ENCODE measurements around the gene ARHGAP26.

The ARHGAP26 gene

DNA sequence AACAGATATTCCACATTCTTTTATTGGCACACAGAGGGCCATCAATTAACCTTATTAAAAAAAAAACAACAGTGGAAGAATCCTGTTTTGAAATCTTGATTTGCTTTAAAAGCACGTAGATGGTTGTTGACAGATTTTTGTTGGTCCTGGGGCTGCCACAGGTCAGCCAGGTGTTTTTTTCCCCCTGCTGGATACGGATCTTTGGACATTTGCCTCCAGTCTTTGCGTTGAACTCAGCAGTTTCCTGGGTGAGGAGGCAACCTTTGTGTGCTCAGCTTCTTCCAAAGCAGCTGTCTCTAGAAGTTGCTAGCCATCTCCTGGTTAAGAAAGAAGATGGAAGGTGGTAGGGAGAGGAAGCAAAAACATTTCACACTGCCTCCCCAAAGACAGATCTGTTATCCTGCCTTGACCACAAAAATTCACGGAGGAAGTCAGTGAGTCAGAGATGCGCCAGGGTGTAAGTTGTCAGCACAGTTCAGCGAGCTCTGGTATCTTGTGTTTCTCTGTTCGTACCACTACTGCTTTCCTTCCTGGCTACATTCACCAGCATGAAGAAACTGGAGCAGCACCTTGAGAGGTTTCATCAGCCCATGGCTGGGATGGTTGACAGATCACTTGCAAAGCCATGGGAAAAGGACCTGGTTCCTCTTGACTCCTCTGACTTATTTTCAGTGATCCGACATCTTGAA is 207.3 kb downstream of the ARHGAP26 start:
- H3K4me1 ChIP-seq (ENCODE audit: control insufficient read depth, insufficient read depth, low read depth, low read length) = peaks cover 14% of the 10 kb centered on the region
- H3K23ac ChIP-seq (ENCODE audit: low read length in 2 of 2) = no peak overlapping the region
- H3K27me3 ChIP-seq (ENCODE audit: control insufficient read depth in 1 of 2, insufficient read depth in 1 of 2, low read length in 2 of 2) = no peaks in the 10 kb centered on the region
- peak overlapping the region; percentile 4 to 60 for H2BK12ac ChIP-seq (ENCODE audit: low read length in 2 of 2)
- H3K36me3 ChIP-seq (ENCODE audit: control insufficient read depth in 1 of 2, insufficient read depth in 2 of 2, low read depth in 1 of 2, low read length in 2 of 2) = no peaks in the 10 kb centered on the region
- H3K9me3 ChIP-seq (ENCODE audit: control insufficient read depth, low read length) = no peaks in the 10 kb centered on the region
- H3K27ac ChIP-seq (ENCODE audit: low read length, poor library complexity, severe bottlenecking) = peak overlapping the region; percentile 94
- H2AK5ac ChIP-seq (ENCODE audit: low read length, severe bottlenecking) = no peak overlapping the region
- peaks cover 10% of the 10 kb centered on the region for H3K79me1 ChIP-seq (replicated peaks; ENCODE audit: low read length, poor library complexity, severe bottlenecking)
- peak overlapping the region in 1 of 2 experiments; percentile 17 for H3K4ac ChIP-seq (ENCODE audit: low read depth in 1 of 2, low read length in 2 of 2)
- H3K18ac ChIP-seq (ENCODE audit: low read depth in 1 of 2, low read length in 2 of 2) = peak overlapping the region; percentile 59 to 85
- H4K91ac ChIP-seq (ENCODE audit: low read length) = no peak overlapping the region
- peak overlapping the region; percentile 70 for H4K8ac ChIP-seq (ENCODE audit: low read length)
- peak; percentile 93 for DNase-seq
- H3K9ac ChIP-seq (ENCODE audit: low read length) = no peak overlapping the region
- no peak overlapping the region for H2AFZ ChIP-seq (ENCODE audit: low read depth, low read length)
- H2BK15ac ChIP-seq (ENCODE audit: low read depth, poor library complexity, severe bottlenecking) = no peak overlapping the region
- H3K4me3 ChIP-seq (ENCODE audit: insufficient read depth in 1 of 2, low read depth in 1 of 2, low read length in 2 of 2) = no peak overlapping the region
- 28% methylated on average over 8 of the region's 8 CpGs for WGBS
- H2BK120ac ChIP-seq (ENCODE audit: low read depth, low read length) = peak overlapping the region; percentile 22
- H2BK5ac ChIP-seq (ENCODE audit: low read depth, low read length, poor library complexity, severe bottlenecking) = peak overlapping the region; percentile 0
- no peak overlapping the region for H3K14ac ChIP-seq (ENCODE audit: low read length in 2 of 2)
- peak overlapping the region; percentile 49 for H3K4me2 ChIP-seq (ENCODE audit: low read length, poor library complexity, severe bottlenecking)

DNA sequence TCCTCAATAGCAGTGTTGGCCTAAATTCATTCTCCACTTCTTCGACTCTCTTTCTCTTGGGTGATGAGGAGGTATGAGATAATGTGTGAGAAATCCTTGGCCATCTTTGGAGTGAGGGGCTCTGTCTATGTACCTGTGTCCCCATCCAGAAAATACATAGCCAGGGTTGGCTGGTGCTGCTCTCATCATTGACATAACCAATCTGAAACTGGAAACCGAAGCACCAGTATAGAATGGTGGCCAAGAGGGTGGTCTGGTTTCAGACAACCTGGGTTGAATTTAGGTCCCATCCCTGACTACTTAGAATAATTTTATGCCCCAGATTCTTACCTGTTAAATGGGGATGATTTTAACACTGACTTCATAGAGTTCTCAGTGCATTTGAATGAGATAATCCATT is 208.1 kb downstream of the ARHGAP26 start:
- Histone ChIP-seq H4K91ac (ENCODE audit: low read length) (peak overlapping the region; percentile 5), H2AFZ (ENCODE audit: low read depth, low read length) (no peak overlapping the region), H3K14ac (ENCODE audit: low read length in 2 of 2) (no peak overlapping the region), H4K8ac (ENCODE audit: low read length) (peak overlapping the region; percentile 16), H2BK120ac (ENCODE audit: low read depth, low read length) (no peak overlapping the region), H3K9me3 (ENCODE audit: control insufficient read depth, low read length) (no peaks in the 10 kb centered on the region), H3K79me1 (replicated peaks; ENCODE audit: low read length, poor library complexity, severe bottlenecking) (peaks cover 10% of the 10 kb centered on the region), H3K27ac (ENCODE audit: low read length, poor library complexity, severe bottlenecking) (peak overlapping the region; percentile 94), H3K4ac (ENCODE audit: low read depth in 1 of 2, low read length in 2 of 2) (peak overlapping the region in 1 of 2 experiments; percentile 63), H3K9ac (ENCODE audit: low read length) (no peak overlapping the region), H3K27me3 (ENCODE audit: control insufficient read depth in 1 of 2, insufficient read depth in 1 of 2, low read length in 2 of 2) (no peaks in the 10 kb centered on the region), H3K4me1 (ENCODE audit: control insufficient read depth, insufficient read depth, low read depth, low read length) (peaks cover 18% of the 10 kb centered on the region), H3K23ac (ENCODE audit: low read length in 2 of 2) (no peak overlapping the region), H2BK12ac (ENCODE audit: low read length in 2 of 2) (peak overlapping the region; percentile 44 to 89), H3K36me3 (ENCODE audit: control insufficient read depth in 1 of 2, insufficient read depth in 2 of 2, low read depth in 1 of 2, low read length in 2 of 2) (no peaks in the 10 kb centered on the region), H3K18ac (ENCODE audit: low read depth in 1 of 2, low read length in 2 of 2) (peak overlapping the region in 1 of 2 experiments; percentile 59), H3K4me2 (ENCODE audit: low read length, poor library complexity, severe bottlenecking) (no peak overlapping the region), H2BK5ac (ENCODE audit: low read depth, low read length, poor library complexity, severe bottlenecking) (peak overlapping the region; percentile 0), H2AK5ac (ENCODE audit: low read length, severe bottlenecking) (peak overlapping the region; percentile 13), H2BK15ac (ENCODE audit: low read depth, poor library complexity, severe bottlenecking) (no peak overlapping the region), H3K4me3 (ENCODE audit: insufficient read depth in 1 of 2, low read depth in 1 of 2, low read length in 2 of 2) (no peak overlapping the region)
- DNase-seq = no peak
- 83% methylated on average over 2 of the region's 2 CpGs for WGBS

DNA sequence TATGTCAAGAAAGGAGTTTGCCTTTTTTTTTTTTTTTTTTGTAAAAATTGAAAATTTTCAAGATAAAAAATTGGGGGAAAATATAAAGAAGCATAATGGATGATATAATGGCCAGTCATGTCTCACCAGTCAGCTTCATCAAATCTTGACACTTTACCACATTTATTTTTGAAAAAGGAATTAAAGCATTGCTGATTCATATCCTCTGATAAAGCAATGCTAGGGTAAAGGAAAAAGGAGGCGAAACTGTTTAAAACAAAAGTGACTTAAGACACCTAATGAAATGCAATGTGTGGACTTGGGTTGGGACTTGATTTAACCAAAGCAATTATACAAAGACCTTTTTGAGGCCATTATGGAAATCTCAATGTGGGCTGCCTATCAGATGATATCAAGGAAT is 208.5 kb downstream of the ARHGAP26 start:
- Histone ChIP-seq H3K27ac (ENCODE audit: low read length, poor library complexity, severe bottlenecking) (no peak overlapping the region), H3K9me3 (ENCODE audit: control insufficient read depth, low read length) (no peaks in the 10 kb centered on the region), H3K9ac (ENCODE audit: low read length) (no peak overlapping the region), H3K4me3 (ENCODE audit: insufficient read depth in 1 of 2, low read depth in 1 of 2, low read length in 2 of 2) (no peak overlapping the region), H4K91ac (ENCODE audit: low read length) (no peak overlapping the region), H2BK15ac (ENCODE audit: low read depth, poor library complexity, severe bottlenecking) (no peak overlapping the region), H2AK5ac (ENCODE audit: low read length, severe bottlenecking) (no peak overlapping the region), H3K18ac (ENCODE audit: low read depth in 1 of 2, low read length in 2 of 2) (no peak overlapping the region), H3K4me2 (ENCODE audit: low read length, poor library complexity, severe bottlenecking) (no peak overlapping the region), H3K4me1 (ENCODE audit: control insufficient read depth, insufficient read depth, low read depth, low read length) (peaks cover 18% of the 10 kb centered on the region), H3K14ac (ENCODE audit: low read length in 2 of 2) (no peak overlapping the region), H2BK120ac (ENCODE audit: low read depth, low read length) (no peak overlapping the region), H3K27me3 (ENCODE audit: control insufficient read depth in 1 of 2, insufficient read depth in 1 of 2, low read length in 2 of 2) (no peaks in the 10 kb centered on the region), H2BK12ac (ENCODE audit: low read length in 2 of 2) (no peak overlapping the region), H3K36me3 (ENCODE audit: control insufficient read depth in 1 of 2, insufficient read depth in 2 of 2, low read depth in 1 of 2, low read length in 2 of 2) (no peaks in the 10 kb centered on the region), H3K4ac (ENCODE audit: low read depth in 1 of 2, low read length in 2 of 2) (no peak overlapping the region), H2AFZ (ENCODE audit: low read depth, low read length) (no peak overlapping the region), H3K23ac (ENCODE audit: low read length in 2 of 2) (no peak overlapping the region), H2BK5ac (ENCODE audit: low read depth, low read length, poor library complexity, severe bottlenecking) (no peak overlapping the region), H3K79me1 (replicated peaks; ENCODE audit: low read length, poor library complexity, severe bottlenecking) (peaks cover 10% of the 10 kb centered on the region), H4K8ac (ENCODE audit: low read length) (no peak overlapping the region)
- WGBS = 59% methylated on average over 1 of the region's 1 CpG
- no peak for DNase-seq

DNA sequence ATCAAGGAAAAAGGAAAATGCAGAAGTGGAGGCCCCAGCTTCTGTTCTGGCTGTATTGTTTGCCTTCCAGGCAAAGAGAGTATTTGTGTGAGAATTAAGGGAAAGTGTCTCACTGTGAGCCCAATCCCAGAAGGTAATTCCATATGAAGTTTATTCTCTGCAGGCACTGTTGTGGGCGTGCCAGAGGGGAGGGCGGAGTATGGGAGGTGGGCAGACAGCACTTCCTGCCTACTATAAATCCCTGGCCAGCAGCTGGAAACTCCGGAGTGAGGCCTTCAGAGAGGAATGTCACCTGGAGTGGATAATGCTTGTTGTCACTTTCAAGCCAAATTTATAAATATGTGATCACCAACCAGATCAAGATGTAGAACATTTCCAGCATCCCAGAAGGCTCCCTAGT is 209.5 kb downstream of the ARHGAP26 start:
- Histone ChIP-seq H3K18ac (ENCODE audit: low read depth in 1 of 2, low read length in 2 of 2) (peak overlapping the region in 1 of 2 experiments; percentile 66), H2BK5ac (ENCODE audit: low read depth, low read length, poor library complexity, severe bottlenecking) (no peak overlapping the region), H3K9me3 (ENCODE audit: control insufficient read depth, low read length) (no peaks in the 10 kb centered on the region), H3K23ac (ENCODE audit: low read length in 2 of 2) (no peak overlapping the region), H3K79me1 (replicated peaks; ENCODE audit: low read length, poor library complexity, severe bottlenecking) (peaks cover 10% of the 10 kb centered on the region), H3K4me2 (ENCODE audit: low read length, poor library complexity, severe bottlenecking) (no peak overlapping the region), H2BK120ac (ENCODE audit: low read depth, low read length) (peak overlapping the region; percentile 36), H2BK15ac (ENCODE audit: low read depth, poor library complexity, severe bottlenecking) (no peak overlapping the region), H4K91ac (ENCODE audit: low read length) (no peak overlapping the region), H3K4me3 (ENCODE audit: insufficient read depth in 1 of 2, low read depth in 1 of 2, low read length in 2 of 2) (no peak overlapping the region), H3K4ac (ENCODE audit: low read depth in 1 of 2, low read length in 2 of 2) (peak overlapping the region in 1 of 2 experiments; percentile 77), H3K14ac (ENCODE audit: low read length in 2 of 2) (no peak overlapping the region), H3K27ac (ENCODE audit: low read length, poor library complexity, severe bottlenecking) (no peak overlapping the region), H3K36me3 (ENCODE audit: control insufficient read depth in 1 of 2, insufficient read depth in 2 of 2, low read depth in 1 of 2, low read length in 2 of 2) (no peaks in the 10 kb centered on the region), H2BK12ac (ENCODE audit: low read length in 2 of 2) (peak overlapping the region in 1 of 2 experiments; percentile 94), H3K27me3 (ENCODE audit: control insufficient read depth in 1 of 2, insufficient read depth in 1 of 2, low read length in 2 of 2) (no peaks in the 10 kb centered on the region), H3K4me1 (ENCODE audit: control insufficient read depth, insufficient read depth, low read depth, low read length) (peaks cover 18% of the 10 kb centered on the region), H2AFZ (ENCODE audit: low read depth, low read length) (no peak overlapping the region), H4K8ac (ENCODE audit: low read length) (peak overlapping the region; percentile 50), H3K9ac (ENCODE audit: low read length) (no peak overlapping the region), H2AK5ac (ENCODE audit: low read length, severe bottlenecking) (peak overlapping the region; percentile 70)
- 53% methylated on average over 3 of the region's 3 CpGs for WGBS
- no peak for DNase-seq
